SK-N-MC (cell line): ENCODE data around the gene POU5F1.
"Not testable (repeated sequence)": the region's sequence is repeated elsewhere in the genome, so short reads cannot be mapped to it uniquely, and the experiment has no call there.

ENCODE experiments used
- DNase-seq: peaks from one replicate; pipeline ENCODE4 v3.0.0-alpha.2; 2011; ENCODE audit warnings: low read depth, low spot score
- H3K27ac ChIP-seq: fragments of 200-600 bp; sonication (generic); 2 replicates; pipeline ENCODE4 v1.5.1; 2016; ENCODE audit warnings: mixed run types
- H3K36me3 ChIP-seq: fragments of 200-600 bp; sonication (generic); 2 replicates; pipeline ENCODE4 v1.6.1; 2017; ENCODE audit warnings: antibody characterized with exemption, low read length, mixed read lengths; ENCODE audit not compliant: insufficient read depth
- H3K4me3 ChIP-seq: fragments of 200-600 bp; sonication (generic); 2 replicates; pipeline ENCODE4 v1.5.1; 2016
- H3K9ac ChIP-seq: fragments of 200-600 bp; sonication (generic); 2 replicates; pipeline ENCODE4 v1.8.0; 2017; ENCODE audit warnings: mixed run types, mixed read lengths; ENCODE audit not compliant: insufficient read length
- H3K9me3 ChIP-seq: fragments of 200-600 bp; sonication (generic); 2 replicates; pipeline ENCODE4 v1.6.1; 2017; ENCODE audit warnings: low read depth, mild to moderate bottlenecking, antibody characterized with exemption, low read length, moderate library complexity, mixed read lengths
- EZH2 ChIP-seq: fragments of 200-600 bp; sonication (generic); IDR thresholded peaks from one replicate; pipeline ENCODE4 v1.6.1; 2017; ENCODE audit warnings: antibody characterized with exemption
- FOXP2 ChIP-seq: optimal IDR thresholded peaks from 2 replicates; pipeline ENCODE3; 2011; ENCODE audit warnings: mild to moderate bottlenecking, moderate library complexity; ENCODE audit not compliant: insufficient read depth; ENCODE audit errors: extremely low read length, control extremely low read depth
- POLR2AphosphoS5 ChIP-seq: IDR thresholded peaks from 2 replicates; pipeline ENCODE4 v1.6.1; 2012; ENCODE audit warnings: mild to moderate bottlenecking, low read depth, low read length, borderline replicate concordance

Gene POU5F1

GRCh38 chr6:31170600-31170881 lies at the start of gene POU5F1:
TSS of gene POU5F1 (minus strand) at chr6:31170682. CDS start at chr6:31170620, 62 bp downstream.
- Histone ChIP-seq H3K9ac (no peak within 1 kb of the TSS), H3K36me3 (no peaks in the 10 kb centered on the region), H3K4me3 (no peak within 1 kb of the TSS), H3K9me3 (no peaks in the 10 kb centered on the region), H3K27ac (no peak within 1 kb of the TSS)
- DNase-seq = no peak
- no peak for TF ChIP-seq POLR2AphosphoS5
- no peak for TF ChIP-seq FOXP2
- TF ChIP-seq EZH2 = no peak

- H3K27ac ChIP-seq = no peak overlapping the region
- no peak for DNase-seq
- H3K9ac ChIP-seq = no peak overlapping the region
- no peaks in the 10 kb centered on the region for H3K9me3 ChIP-seq
- no peaks in the 10 kb centered on the region for H3K36me3 ChIP-seq
- no peak for TF ChIP-seq FOXP2
- no peak overlapping the region for H3K4me3 ChIP-seq
These were observed 45.9 kb upstream of the POU5F1 start for GRCh38 chr6:31216208-31216898.

GRCh38 chr6:31215216-31215615 lies 44.7 kb upstream of the POU5F1 start:
- H3K27ac ChIP-seq, DNase-seq: not testable (repeated sequence)

GRCh38 chr6:31214516-31214915 lies 44.0 kb upstream of the POU5F1 start:
- DNase-seq = no peak
- no peak for TF ChIP-seq POLR2AphosphoS5
- no peak for TF ChIP-seq FOXP2
- no peak for TF ChIP-seq EZH2
- H3K4me3 ChIP-seq = no peak overlapping the region
- H3K27ac ChIP-seq = no peak overlapping the region
- H3K9me3 ChIP-seq = no peaks in the 10 kb centered on the region
- no peak overlapping the region for H3K9ac ChIP-seq
- H3K36me3 ChIP-seq = no peaks in the 10 kb centered on the region

More at GRCh38 chr6:31215216-31215615, 44.7 kb upstream of the POU5F1 start:
- not testable (repeated sequence) for H3K4me3 ChIP-seq, H3K9ac ChIP-seq, H3K9me3 ChIP-seq, H3K36me3 ChIP-seq

- H3K9ac ChIP-seq = no peak overlapping the region
- H3K4me3 ChIP-seq = no peak overlapping the region
- DNase-seq = no peak
- TF ChIP-seq POLR2AphosphoS5 (no peak), EZH2 (no peak), FOXP2 (no peak)
- H3K27ac ChIP-seq = no peak overlapping the region
- H3K36me3 ChIP-seq = no peaks in the 10 kb centered on the region
- H3K9me3 ChIP-seq = no peaks in the 10 kb centered on the region
These were observed 40.5 kb upstream of the POU5F1 start for GRCh38 chr6:31210741-31211532.

GRCh38 chr6:31210123-31210522 lies 39.6 kb upstream of the POU5F1 start:
- no peaks in the 10 kb centered on the region for H3K36me3 ChIP-seq
- H3K9ac ChIP-seq = no peak overlapping the region
- no peak overlapping the region for H3K27ac ChIP-seq
- H3K4me3 ChIP-seq = no peak overlapping the region
- DNase-seq = no peak
- no peaks in the 10 kb centered on the region for H3K9me3 ChIP-seq
- no peak for TF ChIP-seq EZH2
- no peak for TF ChIP-seq FOXP2
- no peak for TF ChIP-seq POLR2AphosphoS5

GRCh38 chr6:31209137-31209536 lies 38.7 kb upstream of the POU5F1 start:
- Histone ChIP-seq H3K27ac (no peak overlapping the region), H3K9me3 (no peaks in the 10 kb centered on the region), H3K4me3 (no peak overlapping the region), H3K36me3 (no peaks in the 10 kb centered on the region), H3K9ac (no peak overlapping the region)
- TF ChIP-seq EZH2 (no peak), FOXP2 (no peak), POLR2AphosphoS5 (no peak)
- no peak for DNase-seq

GRCh38 chr6:31208506-31208905 lies 38.0 kb upstream of the POU5F1 start:
- TF ChIP-seq POLR2AphosphoS5 (no peak), FOXP2 (no peak), EZH2 (no peak)
- Histone ChIP-seq H3K9ac (no peak overlapping the region), H3K4me3 (no peak overlapping the region), H3K9me3 (no peaks in the 10 kb centered on the region), H3K36me3 (no peaks in the 10 kb centered on the region), H3K27ac (no peak overlapping the region)
- no peak for DNase-seq

- H3K4me3 ChIP-seq = no peak overlapping the region
- TF ChIP-seq POLR2AphosphoS5 (no peak), EZH2 (no peak), FOXP2 (no peak)
- no peak overlapping the region for H3K9ac ChIP-seq
- no peaks in the 10 kb centered on the region for H3K9me3 ChIP-seq
- no peaks in the 10 kb centered on the region for H3K36me3 ChIP-seq
- DNase-seq = no peak
- no peak overlapping the region for H3K27ac ChIP-seq
These were observed 35.2 kb upstream of the POU5F1 start for GRCh38 chr6:31205638-31206037.
